Thymus (tissue), 11 donors: ENCODE measurements around the gene R3HDM4. TPM values are rescaled to one million over a fixed set of nuclear protein-coding genes. Genes with fewer than 3 reads are reported as not detected.
"Not testable (repeated sequence)": the region's sequence is repeated elsewhere in the genome, so short reads cannot be mapped to it uniquely, and the experiment has no call there.

Experiments
- DNase-seq, 9 donors: peaks; one replicate each; pipeline ENCODE4 v3.0.0-alpha.2; 2013; ENCODE audit warnings: low spot score in 9 of 9, low read depth in 6 of 9, missing footprints in 1 of 9
- H3K27ac ChIP-seq, 2 donors: one replicate each; pipeline ENCODE4 v1.5.1; 2013; ENCODE audit warnings: control low read depth in 1 of 2, low read depth in 1 of 2, low read length in 1 of 2, mild to moderate bottlenecking in 1 of 2, moderate library complexity in 1 of 2
- H3K27me3 ChIP-seq, 2 donors: one replicate each; pipeline ENCODE4 v1.5.1; 2013; ENCODE audit warnings: low read length in 1 of 2; ENCODE audit not compliant: control insufficient read depth in 2 of 2, insufficient read depth in 1 of 2
- H3K36me3 ChIP-seq, 2 donors: one replicate each; pipeline ENCODE4 v1.5.1; 2013; ENCODE audit warnings: low read length in 1 of 2, mild to moderate bottlenecking in 1 of 2, moderate library complexity in 1 of 2; ENCODE audit not compliant: control insufficient read depth in 2 of 2, insufficient read depth in 2 of 2
- H3K4me1 ChIP-seq, 2 donors: one replicate each; pipeline ENCODE4 v1.5.1; 2013; ENCODE audit warnings: low read length in 2 of 2; ENCODE audit not compliant: control insufficient read depth in 2 of 2, insufficient read depth in 2 of 2
- H3K4me3 ChIP-seq, 2 donors: one replicate each; pipeline ENCODE4 v1.5.1; 2013; ENCODE audit warnings: low read length in 2 of 2, control low read depth in 1 of 2, mild to moderate bottlenecking in 1 of 2
- H3K9me3 ChIP-seq, 2 donors: one replicate each; pipeline ENCODE4 v1.5.1; 2013; ENCODE audit warnings: low read length in 1 of 2, mild to moderate bottlenecking in 1 of 2; ENCODE audit not compliant: control insufficient read depth in 2 of 2, insufficient read depth in 1 of 2
- WGBS: extraction: QIAGEN DNeasy Blood & Tissue Kit; methylation state at CpG from one replicate; pipeline ENCODE4 v1.1.7; 2013; 5-methylcytosine and 5-hydroxymethylcytosine counted together
- polyA plus RNA-seq: library from polyadenylated mRNA; stranded (reverse); fragments of 200-250 nt; gene quantifications from one replicate; pipeline ENCODE4 v1.2.3, GENCODE V29; 2013
- total RNA-seq: library from RNA; stranded (reverse); fragments of 120-200 nt; gene quantifications from one replicate; pipeline ENCODE4 v1.2.4, GENCODE V29; 2013
- donor health status: healthy.

The R3HDM4 gene
- total and polyA plus RNA-seq, 2 donors: 25.7 to 102 TPM

DNA sequence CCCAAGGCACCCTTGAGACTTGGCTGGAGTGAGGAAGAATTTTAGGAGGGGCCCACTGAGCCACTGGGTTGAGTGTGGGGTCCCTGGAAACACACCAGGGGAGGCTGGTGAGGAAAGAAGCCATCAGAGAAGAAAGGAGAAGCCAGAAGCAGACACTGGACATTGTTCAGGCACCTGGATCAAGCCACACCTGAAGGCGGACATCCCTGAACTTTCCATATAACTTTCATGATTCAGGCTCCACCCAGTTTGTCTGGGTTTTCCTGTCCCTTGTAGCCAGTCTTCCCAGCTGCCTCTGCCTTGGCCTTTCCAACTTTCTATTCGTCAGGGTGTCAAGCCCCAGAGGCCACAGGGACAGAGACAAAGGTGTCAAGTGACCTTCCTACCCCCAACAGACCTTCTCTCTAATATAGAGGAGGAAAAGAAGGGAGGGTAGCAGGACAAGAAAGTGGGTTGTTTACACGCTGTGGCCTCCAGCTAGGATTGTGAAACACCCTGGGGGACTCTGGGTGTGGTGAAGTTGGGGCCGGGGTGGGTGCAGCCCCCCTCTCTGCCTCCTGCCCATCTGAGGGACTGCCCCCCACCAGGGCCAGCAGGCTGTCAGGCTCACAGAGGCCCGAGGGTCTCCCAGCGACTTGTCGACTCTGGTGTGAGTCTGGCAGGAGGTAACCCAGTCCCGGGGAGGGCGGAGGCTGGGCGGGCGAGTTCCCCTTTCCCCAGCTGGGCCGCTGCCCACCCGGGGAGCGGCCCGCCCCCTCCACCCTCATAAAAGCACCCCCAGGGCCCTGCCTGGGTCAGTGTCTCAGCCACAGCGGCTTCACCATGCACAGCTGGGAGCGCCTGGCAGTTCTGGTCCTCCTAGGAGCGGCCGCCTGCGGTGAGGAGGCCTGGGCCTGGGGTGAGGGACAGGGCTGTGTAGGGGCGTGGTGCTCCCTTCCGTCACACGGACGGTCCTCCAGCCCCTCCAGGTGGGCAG lies 53.9 kb downstream of the R3HDM4 start, which contains the start of gene CFD:
Gene CFD (plus strand): TSS at position 797 of the 976 bp plus-strand sequence. CDS start 26 bp downstream, at position 823.
- H3K27ac ChIP-seq: no peak within 1 kb of the TSS
- H3K9me3 ChIP-seq: peaks cover 2 to 18% of the 10 kb centered on the region in 2 donors
- peaks cover 9 to 17% of the 10 kb centered on the region in 2 donors for H3K4me1 ChIP-seq
- peaks cover 43 to 84% of the 10 kb centered on the region in 2 donors for H3K27me3 ChIP-seq
- DNase-seq: no peak
- WGBS: 25% methylated on average over 24 of the region's 24 CpGs
- H3K4me3 ChIP-seq: no peak within 1 kb of the TSS
- H3K36me3 ChIP-seq: no peaks in the 10 kb centered on the region

DNA sequence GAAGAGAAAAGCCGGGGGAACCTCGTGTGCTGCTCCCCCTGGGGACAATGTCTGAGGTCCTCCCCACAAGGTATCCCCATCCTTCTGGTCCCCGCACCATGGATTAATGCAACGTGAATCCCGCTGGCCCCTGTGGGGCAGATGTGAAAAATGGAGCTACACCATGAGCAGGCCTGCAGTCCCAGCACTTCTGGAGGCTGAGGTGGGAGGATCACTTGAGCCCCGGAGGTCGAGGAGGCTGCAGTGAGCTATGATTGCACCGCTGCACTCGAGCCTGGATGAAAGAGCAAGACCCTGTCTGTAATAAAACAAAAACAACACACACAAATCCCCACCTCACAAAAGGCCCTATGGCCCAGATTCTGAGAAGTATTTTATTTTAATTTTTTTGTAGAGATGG lies 54.7 kb downstream of the R3HDM4 start:
- 83% methylated on average over 9 of the region's 9 CpGs for WGBS
- H3K27ac ChIP-seq: no peak overlapping the region
- H3K36me3 ChIP-seq: no peaks in the 10 kb centered on the region
- DNase-seq: no peak
- H3K9me3 ChIP-seq: peaks cover 2 to 17% of the 10 kb centered on the region in 2 donors
- H3K4me3 ChIP-seq: no peak overlapping the region
- H3K4me1 ChIP-seq: peaks cover 9% of the 10 kb centered on the region in 2 donors
- H3K27me3 ChIP-seq: peaks cover 43 to 82% of the 10 kb centered on the region in 2 donors

DNA sequence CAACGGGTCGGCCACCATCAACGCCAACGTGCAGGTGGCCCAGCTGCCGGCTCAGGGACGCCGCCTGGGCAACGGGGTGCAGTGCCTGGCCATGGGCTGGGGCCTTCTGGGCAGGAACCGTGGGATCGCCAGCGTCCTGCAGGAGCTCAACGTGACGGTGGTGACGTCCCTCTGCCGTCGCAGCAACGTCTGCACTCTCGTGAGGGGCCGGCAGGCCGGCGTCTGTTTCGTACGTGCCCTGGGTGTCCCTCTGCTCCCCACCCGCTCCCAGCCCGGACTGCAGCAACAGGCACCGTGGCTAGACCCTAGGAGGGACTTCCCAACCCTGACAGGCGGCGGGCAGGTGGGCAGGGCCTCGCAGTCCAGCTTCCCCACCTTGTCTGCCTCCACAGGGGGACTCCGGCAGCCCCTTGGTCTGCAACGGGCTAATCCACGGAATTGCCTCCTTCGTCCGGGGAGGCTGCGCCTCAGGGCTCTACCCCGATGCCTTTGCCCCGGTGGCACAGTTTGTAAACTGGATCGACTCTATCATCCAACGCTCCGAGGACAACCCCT lies 57.4 kb downstream of the R3HDM4 start:
- H3K36me3 ChIP-seq: no peaks in the 10 kb centered on the region
- peaks cover 0 to 5% of the 10 kb centered on the region in 2 donors for H3K9me3 ChIP-seq
- no peaks in the 10 kb centered on the region for H3K4me1 ChIP-seq
- H3K27me3 ChIP-seq: peaks cover 34 to 81% of the 10 kb centered on the region in 2 donors
- DNase-seq: no peak
- H3K4me3 ChIP-seq: no peak overlapping the region
- H3K27ac ChIP-seq: no peak overlapping the region
- WGBS: 86% methylated on average over 40 of the region's 40 CpGs

DNA sequence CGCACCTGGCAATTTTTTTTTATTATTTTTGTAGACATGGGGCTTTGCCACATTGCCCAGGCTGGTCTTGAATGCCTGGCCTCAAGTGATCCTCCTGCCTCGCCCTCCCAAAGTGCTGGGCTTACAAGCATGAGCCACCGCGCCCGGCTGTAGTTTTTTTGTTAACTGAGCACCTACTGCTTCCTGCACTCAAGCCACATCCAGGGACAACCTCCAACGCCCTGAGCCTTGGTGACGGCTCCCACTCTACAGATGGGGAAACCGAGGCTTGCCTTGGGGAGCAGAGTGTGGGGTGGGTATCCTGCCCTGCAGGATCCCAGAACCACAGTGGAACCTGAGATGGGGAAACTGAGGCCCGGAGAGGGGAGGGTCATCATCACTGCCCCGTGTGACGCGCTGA lies 57.9 kb downstream of the R3HDM4 start:
- H3K27ac ChIP-seq: no peak overlapping the region
- peaks cover 34 to 81% of the 10 kb centered on the region in 2 donors for H3K27me3 ChIP-seq
- H3K4me1 ChIP-seq: no peaks in the 10 kb centered on the region
- no peak overlapping the region for H3K4me3 ChIP-seq
- no peak for DNase-seq
- no peaks in the 10 kb centered on the region for H3K36me3 ChIP-seq
- peaks cover 0 to 5% of the 10 kb centered on the region in 2 donors for H3K9me3 ChIP-seq
- WGBS: 92% methylated on average over 12 of the region's 12 CpGs

DNA sequence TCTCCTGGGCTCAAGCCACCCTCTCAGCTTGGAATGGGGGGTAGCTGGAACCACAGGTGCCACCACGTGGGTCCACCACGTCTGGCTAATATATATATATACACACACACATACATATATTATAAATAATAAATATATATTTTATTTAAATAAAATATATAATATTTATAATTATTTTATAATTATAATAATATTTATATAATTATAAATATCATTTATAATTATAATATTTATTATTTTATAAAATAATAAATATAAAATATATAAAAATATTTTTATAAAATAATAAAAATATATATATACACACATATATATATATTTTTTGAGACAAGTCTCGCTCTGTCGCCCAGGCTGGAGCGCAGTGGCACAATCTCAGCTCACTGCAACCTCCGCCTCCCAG lies 58.5 kb downstream of the R3HDM4 start:
- no peaks in the 10 kb centered on the region for H3K4me1 ChIP-seq
- H3K9me3 ChIP-seq: peaks cover 0 to 5% of the 10 kb centered on the region in 2 donors
- WGBS: 74% methylated on average over 6 of the region's 6 CpGs
- DNase-seq: no peak
- no peak overlapping the region for H3K27ac ChIP-seq
- peaks cover 29 to 81% of the 10 kb centered on the region in 2 donors for H3K27me3 ChIP-seq
- no peak overlapping the region for H3K4me3 ChIP-seq
- H3K36me3 ChIP-seq: no peaks in the 10 kb centered on the region

DNA sequence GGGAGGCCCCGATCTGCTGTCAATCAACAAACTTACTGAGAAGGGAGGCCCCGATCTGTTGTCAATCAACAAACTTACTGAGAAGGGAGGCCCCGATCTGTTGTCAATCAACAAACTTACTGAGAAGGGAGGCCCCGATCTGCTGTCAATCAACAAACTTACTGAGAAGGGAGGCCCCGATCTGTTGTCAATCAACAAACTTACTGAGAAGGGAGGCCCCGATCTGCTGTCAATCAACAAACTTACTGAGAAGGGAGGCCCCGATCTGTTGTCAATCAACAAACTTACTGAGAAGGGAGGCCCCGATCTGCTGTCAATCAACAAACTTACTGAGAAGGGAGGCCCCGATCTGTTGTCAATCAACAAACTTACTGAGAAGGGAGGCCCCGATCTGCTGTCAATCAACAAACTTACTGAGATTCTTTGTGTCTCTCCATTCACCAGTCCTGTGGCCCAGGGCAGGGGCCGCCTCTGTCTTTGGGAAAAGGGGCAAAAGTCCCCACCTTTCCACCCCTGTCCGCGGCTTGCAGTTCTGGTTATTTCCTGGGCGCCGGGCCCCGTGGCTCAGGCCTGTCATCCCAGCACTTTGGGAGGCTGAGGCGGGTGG lies 59.3 kb downstream of the R3HDM4 start:
- H3K27ac ChIP-seq, H3K36me3 ChIP-seq, H3K9me3 ChIP-seq, H3K4me1 ChIP-seq, DNase-seq, H3K4me3 ChIP-seq: not testable (repeated sequence)
- WGBS: 84% methylated on average over 12 of the region's 17 CpGs
- peaks cover 20 to 81% of the 10 kb centered on the region in 2 donors for H3K27me3 ChIP-seq

DNA sequence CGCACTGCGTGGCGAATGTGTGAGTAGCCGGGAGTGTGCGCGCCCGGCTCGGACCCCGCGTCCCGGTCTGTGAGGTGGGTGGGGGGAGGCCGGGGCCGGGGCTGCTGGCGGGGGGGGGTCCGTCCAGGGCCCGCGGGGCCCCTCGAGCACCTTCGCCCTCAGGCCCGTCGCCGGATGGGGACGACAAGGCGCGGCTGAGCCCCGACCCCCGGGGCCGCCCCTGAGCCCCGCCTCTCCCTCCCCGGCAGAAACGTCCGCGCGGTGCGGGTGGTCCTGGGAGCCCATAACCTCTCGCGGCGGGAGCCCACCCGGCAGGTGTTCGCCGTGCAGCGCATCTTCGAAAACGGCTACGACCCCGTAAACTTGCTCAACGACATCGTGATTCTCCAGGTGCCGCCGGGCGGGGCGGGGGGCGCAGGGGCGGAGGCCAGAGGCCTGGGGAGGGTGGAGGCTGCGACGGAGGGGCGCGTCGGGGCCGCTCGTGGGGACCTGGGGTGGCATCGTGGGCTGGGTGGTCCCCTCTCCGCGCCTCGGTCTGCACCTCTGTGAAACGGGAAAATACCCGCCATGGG lies 59.9 kb downstream of the R3HDM4 start:
- Histone ChIP-seq H3K4me1 (no peaks in the 10 kb centered on the region), H3K27me3 (peaks cover 20 to 81% of the 10 kb centered on the region in 2 donors), H3K4me3 (no peak overlapping the region)

DNA sequence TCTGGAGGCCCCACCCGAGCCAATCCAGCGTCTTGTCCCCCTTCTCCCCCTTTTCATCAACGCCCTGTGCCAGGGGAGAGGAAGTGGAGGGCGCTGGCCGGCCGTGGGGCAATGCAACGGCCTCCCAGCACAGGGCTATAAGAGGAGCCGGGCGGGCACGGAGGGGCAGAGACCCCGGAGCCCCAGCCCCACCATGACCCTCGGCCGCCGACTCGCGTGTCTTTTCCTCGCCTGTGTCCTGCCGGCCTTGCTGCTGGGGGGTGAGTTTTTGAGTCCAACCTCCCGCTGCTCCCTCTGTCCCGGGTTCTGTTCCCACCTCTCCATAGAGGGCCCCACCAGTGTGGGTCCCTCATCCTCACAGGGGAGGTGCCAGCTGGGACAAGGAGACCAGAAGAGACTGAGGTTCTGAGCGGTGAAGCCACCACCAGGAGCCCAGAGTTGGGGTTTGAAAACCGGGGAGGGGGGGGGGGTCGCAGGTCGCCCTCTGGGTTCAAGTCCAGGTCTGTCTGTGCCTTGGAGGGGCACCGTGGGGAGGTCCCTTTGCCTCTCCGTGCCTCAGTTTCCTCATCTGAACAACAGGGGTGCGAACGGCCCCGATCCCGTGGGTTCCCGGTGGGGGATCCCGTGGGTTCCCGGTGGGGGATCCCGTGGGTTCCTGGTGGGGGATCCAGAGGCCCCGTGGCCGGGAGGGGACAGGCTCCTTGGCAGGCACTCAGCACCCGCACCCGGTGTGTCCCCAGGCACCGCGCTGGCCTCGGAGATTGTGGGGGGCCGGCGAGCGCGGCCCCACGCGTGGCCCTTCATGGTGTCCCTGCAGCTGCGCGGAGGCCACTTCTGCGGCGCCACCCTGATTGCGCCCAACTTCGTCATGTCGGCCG lies 60.6 kb downstream of the R3HDM4 start, which contains the start of gene ELANE:
Gene ELANE (plus strand): TSS at position 168 of the 878 bp plus-strand sequence. CDS start 26 bp downstream, at position 194.
- H3K4me3 ChIP-seq: no peak within 1 kb of the TSS
- H3K4me1 ChIP-seq: no peaks in the 10 kb centered on the region
- H3K9me3 ChIP-seq: no peaks in the 10 kb centered on the region
- no peak within 1 kb of the TSS for H3K27ac ChIP-seq
- 67% methylated on average over 55 of the region's 55 CpGs for WGBS
- no peaks in the 10 kb centered on the region for H3K36me3 ChIP-seq
- no peak for DNase-seq
- H3K27me3 ChIP-seq: peaks cover 20 to 81% of the 10 kb centered on the region in 2 donors

More for the DNA sequence above, 59.9 kb downstream of the R3HDM4 start:
- H3K27ac ChIP-seq: no peak overlapping the region
- 35% methylated on average over 67 of the region's 67 CpGs for WGBS
- no peaks in the 10 kb centered on the region for H3K9me3 ChIP-seq
- DNase-seq: no peak
- no peaks in the 10 kb centered on the region for H3K36me3 ChIP-seq
